HG03060 (cell line): ENCODE measurements around the gene RAE1.

Experiments
- ATAC-seq: cut with Tn5 transposase; IDR thresholded peaks from one replicate; pipeline ENCODE4 v1.9.1; 2021; ENCODE audit warnings: low read depth, moderate number of reproducible peaks; ENCODE audit not compliant: unreplicated experiment

The RAE1 gene

GRCh38 chr20:57369596-57369995 is 18.5 kb downstream of the RAE1 start:
- ATAC-seq = no peak

GRCh38 chr20:57370316-57370715 is 19.3 kb downstream of the RAE1 start:
- ATAC-seq = no peak

GRCh38 chr20:57371363-57371762 is 20.3 kb downstream of the RAE1 start:
- ATAC-seq = no peak

- no peak for ATAC-seq
These were observed 21.1 kb downstream of the RAE1 start for GRCh38 chr20:57372157-57372556.

DNA sequence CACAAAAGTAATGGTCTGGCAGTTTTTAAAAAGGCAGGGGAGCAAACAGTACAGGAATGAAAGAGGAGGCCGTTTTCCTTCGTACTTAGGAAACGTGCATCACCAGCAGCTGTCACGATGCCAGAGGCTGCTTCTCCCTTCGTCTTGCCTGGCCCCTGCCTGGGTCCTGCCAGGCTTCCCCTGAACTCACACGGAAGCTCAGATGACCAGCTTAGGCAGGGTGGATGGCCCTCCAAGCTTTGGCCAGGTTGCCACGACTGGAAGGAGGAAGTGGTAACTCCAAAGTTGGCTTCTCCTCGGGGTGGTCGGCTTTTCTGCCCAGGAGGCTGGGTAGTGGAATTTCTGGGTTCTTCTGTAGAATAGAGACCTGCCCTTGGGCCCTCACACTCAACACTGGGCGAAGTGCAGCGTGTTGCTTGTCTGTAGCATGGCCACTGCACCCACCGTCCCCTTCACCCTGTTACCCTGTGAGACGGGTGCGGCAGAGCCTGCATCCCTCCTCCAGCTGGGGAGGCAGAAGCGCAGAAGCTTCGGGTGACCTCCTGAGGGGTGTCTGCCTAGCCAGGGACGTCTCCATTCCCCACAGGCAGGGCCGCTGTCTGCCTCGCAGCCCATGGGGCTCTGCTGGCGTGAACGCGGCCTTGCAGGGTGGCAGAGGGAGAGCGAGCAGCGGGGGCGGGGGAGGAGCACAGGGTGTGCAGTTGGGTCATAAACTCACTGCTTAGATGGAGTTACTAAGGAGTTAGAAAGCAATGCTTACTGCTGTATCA is 21.7 kb downstream of the RAE1 start:
- no peak for ATAC-seq

- ATAC-seq = no peak
These were observed 23.4 kb downstream of the RAE1 start for GRCh38 chr20:57374343-57374930.

DNA sequence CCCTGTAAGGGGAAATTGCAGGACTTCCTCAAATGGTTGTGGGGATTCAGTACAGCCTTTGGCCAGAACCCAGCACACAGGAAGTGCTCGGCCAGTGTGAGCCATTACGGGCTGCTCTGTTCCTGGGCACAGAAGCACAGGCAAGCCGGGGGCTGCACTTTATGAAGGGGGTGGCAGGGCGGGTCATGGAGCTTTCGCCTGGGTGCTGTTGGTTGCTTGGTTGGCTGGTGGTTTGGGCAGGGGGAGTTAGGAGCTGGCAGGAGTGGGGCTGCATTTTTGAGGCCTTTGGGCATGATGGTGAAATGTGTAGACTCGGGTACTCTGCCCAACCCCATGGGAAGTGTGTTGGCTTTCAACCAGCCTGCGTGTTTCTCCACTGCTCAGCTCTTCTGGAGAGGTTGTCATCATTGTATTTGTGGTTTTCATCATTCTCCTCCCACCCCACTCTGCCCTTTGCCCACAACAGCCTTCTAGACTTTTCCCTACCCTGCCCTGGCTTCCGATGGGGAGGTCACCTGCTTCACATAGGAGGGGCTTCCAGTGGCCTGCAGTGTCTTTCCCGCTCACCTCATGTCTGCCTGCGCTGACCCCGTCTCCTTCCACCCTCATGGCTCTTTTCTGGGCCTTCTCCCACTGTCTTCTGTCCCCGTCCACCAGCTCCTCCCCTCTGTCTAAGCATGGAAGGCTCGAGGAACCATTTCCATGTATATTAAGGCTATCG is 24.0 kb downstream of the RAE1 start:
- no peak for ATAC-seq

GRCh38 chr20:57375652-57376230 is 24.7 kb downstream of the RAE1 start:
- no peak for ATAC-seq

DNA sequence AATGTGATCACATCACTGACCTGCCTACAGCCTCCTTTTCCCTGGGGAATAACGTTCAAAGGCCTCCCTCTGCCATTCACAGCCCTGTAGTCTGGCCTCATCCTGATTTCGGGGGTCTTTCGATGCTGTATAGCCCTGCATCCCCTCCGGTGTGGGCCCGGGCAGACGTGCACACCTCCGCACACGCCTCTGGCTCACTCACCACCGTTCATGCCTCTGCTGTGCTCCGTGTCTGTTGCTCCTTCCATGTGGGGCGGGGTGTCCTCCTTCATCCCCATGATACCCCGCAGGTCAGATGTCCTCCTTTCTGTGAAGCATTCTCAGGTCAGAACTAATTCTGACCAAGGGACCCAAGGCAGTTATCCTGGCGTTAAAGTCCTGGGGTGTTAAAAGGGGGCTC is 26.3 kb downstream of the RAE1 start:
- no peak for ATAC-seq

DNA sequence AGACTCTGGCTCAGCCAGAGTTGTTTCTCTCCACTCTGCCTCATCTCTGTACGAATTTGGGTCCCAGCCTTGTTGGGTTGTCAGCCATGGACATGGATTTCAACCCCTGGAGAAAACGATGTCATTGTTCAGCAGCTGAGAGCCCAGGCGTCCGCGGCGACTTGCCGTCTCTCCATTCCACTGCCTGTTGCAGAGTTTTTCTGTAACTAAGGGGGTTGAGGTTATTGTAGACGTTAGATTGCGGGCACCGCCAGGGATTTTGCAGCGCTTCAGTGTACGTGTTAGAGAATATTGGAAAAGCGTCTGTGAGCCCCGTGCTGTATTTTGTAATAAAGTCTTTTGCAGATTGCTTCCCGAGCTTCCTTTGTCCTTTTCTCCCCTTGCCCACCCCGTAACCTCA is 27.1 kb downstream of the RAE1 start:
- no peak for ATAC-seq

GRCh38 chr20:57378646-57379262 is 27.7 kb downstream of the RAE1 start:
- no peak for ATAC-seq

- no peak for ATAC-seq
These were observed 28.2 kb downstream of the RAE1 start for GRCh38 chr20:57379263-57379647.

GRCh38 chr20:57380081-57380750 is 29.2 kb downstream of the RAE1 start:
- ATAC-seq = no peak

DNA sequence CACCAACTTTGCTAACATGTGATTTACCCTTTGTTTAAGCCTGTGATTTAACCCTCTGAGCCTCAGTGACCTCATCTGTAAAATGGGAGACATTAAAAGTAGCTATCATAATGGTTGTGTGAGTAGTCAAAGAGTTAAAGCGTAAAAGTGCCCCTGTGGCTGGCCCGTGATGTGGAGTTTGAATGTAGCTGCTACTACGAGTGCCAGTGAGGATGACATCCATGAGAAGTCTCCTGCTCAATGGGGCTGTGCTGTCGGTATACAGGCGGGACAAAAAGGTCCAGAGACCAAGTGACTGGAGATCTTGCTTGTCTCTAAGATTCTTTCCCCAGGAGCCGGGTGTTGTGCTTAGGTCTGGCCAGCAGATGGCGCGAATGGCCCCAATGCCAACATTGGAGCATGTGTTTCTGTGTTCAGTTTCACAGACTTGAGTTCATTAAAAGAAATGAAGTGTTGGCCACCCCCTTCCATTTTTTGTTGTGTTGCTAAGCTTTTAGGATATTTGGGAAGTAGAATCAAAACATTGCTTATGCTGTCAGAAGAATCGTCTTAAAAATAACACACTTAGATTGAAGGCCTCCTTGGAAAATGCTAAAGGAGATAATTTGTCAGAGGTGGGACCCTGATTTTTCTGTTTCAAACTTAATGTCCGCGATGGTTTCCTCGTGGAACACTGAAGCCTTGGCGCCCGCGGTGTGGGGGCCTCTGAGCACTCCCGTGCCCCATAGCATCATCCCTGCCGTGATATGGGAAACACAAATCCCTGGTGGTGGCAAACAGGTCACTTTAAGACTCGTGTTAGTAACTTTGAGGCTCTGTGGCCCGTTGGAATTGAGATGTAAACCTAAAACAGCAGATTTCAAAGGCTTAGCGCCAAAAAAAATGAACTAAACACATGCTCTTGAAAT is 30.8 kb downstream of the RAE1 start:
- ATAC-seq = no peak

- no peak for ATAC-seq
These were observed 31.5 kb downstream of the RAE1 start for GRCh38 chr20:57382516-57382915.

DNA sequence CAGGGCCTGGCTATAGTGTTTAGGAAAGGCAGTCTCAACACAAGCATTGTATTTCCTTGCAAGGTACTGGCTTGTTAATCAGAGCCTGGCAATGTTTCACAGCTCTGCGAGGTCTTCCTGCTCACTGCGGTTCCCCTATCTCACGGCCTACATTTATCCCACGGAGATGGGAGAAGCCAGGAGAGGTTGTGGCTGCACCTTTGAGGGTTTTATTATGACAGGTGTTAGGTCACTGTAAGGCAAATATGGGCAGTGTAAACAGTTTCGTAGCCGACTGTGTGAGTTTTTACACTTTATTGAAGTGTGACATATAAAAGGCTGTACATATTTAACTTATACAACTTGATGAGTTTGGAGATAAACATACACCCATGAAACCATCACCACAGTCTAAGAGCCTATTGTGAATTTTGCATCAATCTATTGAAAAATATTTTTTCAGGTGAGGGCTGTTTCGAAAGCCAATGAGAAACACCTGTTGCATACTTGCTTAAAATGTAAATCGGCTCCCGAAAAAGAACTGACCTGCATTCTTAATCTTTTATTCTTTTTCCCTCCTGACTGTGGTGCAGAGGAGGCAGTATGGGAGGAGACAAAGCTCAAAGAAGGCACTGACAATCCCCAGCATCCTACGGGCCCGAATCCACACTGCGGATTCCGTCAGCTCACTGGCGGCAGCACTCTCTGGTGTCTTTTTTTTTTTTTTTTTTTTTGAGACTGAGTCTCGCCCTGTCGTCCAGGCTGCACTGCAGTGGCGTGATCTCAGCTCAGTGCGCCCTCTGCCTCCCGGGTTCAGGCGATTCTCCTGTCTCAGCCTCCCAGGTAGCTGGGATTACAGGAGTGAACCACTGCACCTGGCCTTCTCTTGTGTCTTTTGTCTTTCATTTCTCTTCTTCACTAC is 32.6 kb downstream of the RAE1 start:
- ATAC-seq = no peak

GRCh38 chr20:57384486-57384885 is 33.4 kb downstream of the RAE1 start:
- ATAC-seq = no peak

DNA sequence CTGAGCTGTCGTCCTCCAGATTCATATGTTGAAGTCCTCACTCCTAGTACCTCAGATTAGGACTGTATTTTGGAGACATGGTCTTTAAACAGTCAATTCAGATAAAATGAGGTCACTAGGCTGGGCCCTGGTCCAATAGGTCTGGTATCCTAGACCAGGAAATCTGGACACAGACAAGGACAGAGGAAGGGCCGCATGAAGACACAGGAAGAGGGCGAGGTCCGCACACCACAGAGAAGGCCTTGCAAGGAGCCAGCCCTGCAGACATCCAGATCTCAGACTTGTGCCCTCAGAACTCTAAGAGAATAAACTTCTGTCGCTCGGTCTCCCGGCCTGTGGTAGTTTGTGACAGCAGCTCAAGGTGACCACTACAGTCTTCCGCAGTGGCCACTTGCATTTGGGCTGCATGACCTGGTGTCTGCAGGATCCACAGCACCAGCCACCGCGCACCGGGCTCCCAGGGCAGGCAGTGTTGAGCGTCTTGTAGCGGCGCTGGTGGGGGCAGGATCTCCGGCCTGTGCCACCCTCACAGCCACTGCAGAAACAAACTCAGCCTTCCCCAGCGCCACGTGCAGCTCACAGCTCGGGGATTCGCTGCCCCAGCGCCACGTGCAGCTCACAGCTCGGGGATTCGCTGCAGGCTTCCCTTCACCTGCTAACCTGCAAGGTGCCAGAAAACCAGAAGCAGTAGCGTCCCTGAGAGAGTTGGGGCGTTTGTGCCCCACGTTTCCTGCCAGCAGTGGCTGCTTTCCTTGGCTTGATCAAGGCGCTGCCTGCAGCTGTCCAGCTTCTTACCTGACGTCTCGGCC is 34.1 kb downstream of the RAE1 start:
- ATAC-seq = no peak
